Motor neuron (in vitro differentiated cells): ENCODE data around the gene FREM1. TPM values are rescaled to one million over a fixed set of nuclear protein-coding genes. Genes with fewer than 3 reads are reported as not detected.

Experiments
- ATAC-seq, 8 experiments: fragments of 200-7000 bp; cut with Tn5 transposase; replicated peaks in 6 of 8; 2 replicates each; pipeline ENCODE4 v1.8.0; 2021; ENCODE audit warnings: mild to moderate bottlenecking in 8 of 8, moderate library complexity in 8 of 8
- H3K27ac ChIP-seq, 2 donors: fragments of 250-450 bp; sonication (Bioruptor Pico); 2 replicates each; pipeline ENCODE4 v1.9.0; 2021; ENCODE audit warnings: antibody characterized with exemption in 2 of 2, mild to moderate bottlenecking in 2 of 2, moderate library complexity in 1 of 2
- H3K4me1 ChIP-seq, 2 donors: fragments of 250-450 bp; sonication (Bioruptor Pico); replicated peaks in 1 of 2; 2 replicates each; pipeline ENCODE4 v1.6.1; 2021; ENCODE audit warnings: antibody characterized with exemption in 2 of 2, mild to moderate bottlenecking in 2 of 2, moderate library complexity in 1 of 2
- H3K4me3 ChIP-seq, 5 donors: fragments of 250-450 bp; sonication (Bioruptor Pico); 2 replicates each; pipeline ENCODE4 v1.9.0; 2021; ENCODE audit warnings: antibody characterized with exemption in 5 of 5, mild to moderate bottlenecking in 5 of 5, moderate library complexity in 4 of 5
- WGBS, 10 experiments: fragments of 450-650 bp; shearing (Covaris generic); methylation state at CpG; one replicate each; pipeline ENCODE4 v1.0.0; 2022; 5-methylcytosine and 5-hydroxymethylcytosine counted together
- in situ Hi-C, 9 experiments: fragments of 400-800 bp; cut with MboI; loops; one replicate each; pipeline ENCODE4 v1.15.0; 2021; ENCODE audit warnings: low sequenced_read_pairs in 9 of 9, low pct_unique_long_range_greater_than_20kb in 2 of 9; ENCODE audit not compliant: unreplicated experiment in 9 of 9
- total RNA-seq, 8 experiments: library from RNA; unstranded; fragments of 300-600 nt; gene quantifications; 2 replicates each; pipeline versions ENCODE4 v1.2.3 to v1.2.4, GENCODE V29; 2022

Gene FREM1
- total RNA-seq, 8 experiments from 2014 or later: 0.42 to 55.6 (median 1.7) TPM

- H3K27ac ChIP-seq: peak within 1 kb of the TSS; percentile 77 to 80
- H3K4me3 ChIP-seq: peak within 1 kb of the TSS; percentile 56 to 94 (median 64)
- in situ Hi-C loops: no loop called here
- WGBS, 10 experiments: 5 to 30% methylated on average over 2 to 4 of the region's 50 CpGs; no CpG with 5 or more reads in 8 of the 10 experiments
- ATAC-seq: peak; percentile 85 to 98 (median 94)
- peaks cover 5 to 23% of the 10 kb centered on the region in 2 donors for H3K4me1 ChIP-seq
These were observed 216.9 kb downstream of the FREM1 start, which contains the start of gene ZDHHC21 for GRCh38 chr9:14693251-14693861. Gene ZDHHC21 (minus strand): TSS chr9:14693432. CDS start chr9:14674340, 19,092 bp downstream.

- in situ Hi-C loops: no loop called here
These were observed 217.6 kb downstream of the FREM1 start for GRCh38 chr9:14692470-14693250.

GRCh38 chr9:14690948-14691730 lies 219.1 kb downstream of the FREM1 start:
- 52 to 85% (median 71%) methylated on average over 6 to 7 of the region's 7 CpGs for WGBS, 10 experiments
- Histone ChIP-seq H3K4me1 (peaks cover 5 to 23% of the 10 kb centered on the region in 2 donors), H3K4me3 (no peak overlapping the region), H3K27ac (no peak overlapping the region)
- no peak for ATAC-seq
- in situ Hi-C loops: no loop called here

More at GRCh38 chr9:14692470-14693250, 217.6 kb downstream of the FREM1 start:
- peak overlapping the region; percentile 56 to 94 (median 64) for H3K4me3 ChIP-seq
- 0 to 50% (median 3%) methylated on average over 1 to 9 of the region's 35 CpGs; no CpG with 5 or more reads in 2 of the 10 experiments for WGBS, 10 experiments
- peaks cover 5 to 23% of the 10 kb centered on the region in 2 donors for H3K4me1 ChIP-seq
- H3K27ac ChIP-seq: peak overlapping the region; percentile 77 to 80
- peak; percentile 10 to 72 (median 66) for ATAC-seq

- in situ Hi-C loops: no loop called here
- WGBS, 10 experiments: 66 to 100% (median 97%) methylated on average over 1 to 12 of the region's 12 CpGs
- ATAC-seq: no peak
- Histone ChIP-seq H3K4me3 (no peak overlapping the region), H3K4me1 (peaks cover 0 to 13% of the 10 kb centered on the region in 2 donors), H3K27ac (no peak overlapping the region)
These were observed 223.0 kb downstream of the FREM1 start for GRCh38 chr9:14687042-14687719.

GRCh38 chr9:14686168-14686567 lies 224.1 kb downstream of the FREM1 start:
- Histone ChIP-seq H3K4me3 (no peak overlapping the region), H3K4me1 (peaks cover 0 to 3% of the 10 kb centered on the region in 2 donors), H3K27ac (no peak overlapping the region)
- no peak for ATAC-seq
- in situ Hi-C loops: no loop called here

Other genes starting within 250 kb of the FREM1 start
- 10 to 100 TPM in 4 of 8 experiments, 1 to 10 TPM in 4; 5.3 to 17.1 (median 11.2) TPM for gene ZDHHC21, start 217.0 kb downstream of the FREM1 start, total RNA-seq
- gene CER1, start 187.7 kb downstream of the FREM1 start, total RNA-seq: under 1 TPM in 4 of 8 experiments, not detected in 4; 0.24 to 0.50 (median 0.34) TPM